Tibial nerve (tissue), 4 donors: ENCODE data around the gene CD72.

ENCODE experiments used
- EP300 ChIP-seq, 2 donors: sonication (generic); formaldehyde crosslinking; IDR thresholded peaks; one replicate each; pipeline ENCODE4 v1.6.1; 2017; ENCODE audit warnings: antibody characterized with exemption in 2 of 2, mild to moderate bottlenecking in 1 of 2
- POLR2A ChIP-seq, 2 donors: fragments of 450-650 bp; IDR thresholded peaks; one replicate each; pipeline ENCODE4 v1.6.1; 2017; ENCODE audit warnings: antibody characterized with exemption in 2 of 2, mild to moderate bottlenecking in 2 of 2, moderate library complexity in 2 of 2
- TF ChIP-seq, protein P1 (sequence below), 5 experiments: fragments of 200-600 bp in 3 of 5; fragments of 450-650 bp in 2 of 5; sonication (generic) in 3 of 5; IDR thresholded peaks; one replicate each; pipeline ENCODE4 v1.5.1; 2016 to 2019; ENCODE audit warnings: antibody characterized with exemption in 5 of 5, mild to moderate bottlenecking in 3 of 5, moderate library complexity in 2 of 5

DNA sequence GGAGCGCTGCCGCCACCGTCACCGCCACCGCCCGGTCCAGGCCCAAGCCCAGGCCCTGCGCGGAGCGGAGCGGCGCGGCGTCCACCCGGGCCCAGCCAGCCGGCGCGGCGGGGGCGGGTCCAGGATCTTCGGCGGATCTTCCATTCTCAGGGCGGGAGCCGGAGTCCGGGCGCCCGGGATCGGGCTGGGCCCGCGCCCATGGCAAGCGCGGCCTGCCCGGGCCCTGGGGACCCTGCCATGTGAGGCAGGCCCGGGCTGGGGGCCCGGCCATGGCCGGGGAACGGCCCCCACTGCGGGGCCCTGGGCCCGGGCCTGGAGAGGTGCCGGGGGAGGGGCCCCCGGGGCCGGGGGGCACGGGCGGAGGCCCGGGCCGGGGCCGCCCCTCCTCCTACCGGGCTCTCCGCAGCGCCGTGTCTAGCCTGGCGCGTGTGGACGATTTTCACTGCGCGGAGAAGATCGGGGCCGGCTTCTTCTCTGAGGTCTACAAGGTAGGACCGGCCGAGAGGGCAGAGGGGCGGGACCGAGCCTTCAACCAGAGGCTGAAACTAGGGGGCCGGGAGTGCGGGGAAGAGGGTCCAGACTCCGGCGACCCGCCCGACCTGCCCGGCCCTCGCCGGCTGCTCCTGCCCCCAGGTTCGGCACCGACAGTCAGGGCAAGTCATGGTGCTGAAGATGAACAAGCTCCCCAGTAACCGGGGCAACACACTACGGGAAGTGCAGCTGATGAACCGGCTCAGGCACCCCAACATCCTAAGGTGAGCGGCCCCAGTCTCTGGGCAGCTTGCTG, 12.7 kb downstream of the CD72 start:
- TF ChIP-seq POLR2A (IDR thresholded peaks at IDR 0.05) (no peak), EP300 (IDR thresholded peaks at IDR 0.05) (no peak)
- TF ChIP-seq, protein P1, sequence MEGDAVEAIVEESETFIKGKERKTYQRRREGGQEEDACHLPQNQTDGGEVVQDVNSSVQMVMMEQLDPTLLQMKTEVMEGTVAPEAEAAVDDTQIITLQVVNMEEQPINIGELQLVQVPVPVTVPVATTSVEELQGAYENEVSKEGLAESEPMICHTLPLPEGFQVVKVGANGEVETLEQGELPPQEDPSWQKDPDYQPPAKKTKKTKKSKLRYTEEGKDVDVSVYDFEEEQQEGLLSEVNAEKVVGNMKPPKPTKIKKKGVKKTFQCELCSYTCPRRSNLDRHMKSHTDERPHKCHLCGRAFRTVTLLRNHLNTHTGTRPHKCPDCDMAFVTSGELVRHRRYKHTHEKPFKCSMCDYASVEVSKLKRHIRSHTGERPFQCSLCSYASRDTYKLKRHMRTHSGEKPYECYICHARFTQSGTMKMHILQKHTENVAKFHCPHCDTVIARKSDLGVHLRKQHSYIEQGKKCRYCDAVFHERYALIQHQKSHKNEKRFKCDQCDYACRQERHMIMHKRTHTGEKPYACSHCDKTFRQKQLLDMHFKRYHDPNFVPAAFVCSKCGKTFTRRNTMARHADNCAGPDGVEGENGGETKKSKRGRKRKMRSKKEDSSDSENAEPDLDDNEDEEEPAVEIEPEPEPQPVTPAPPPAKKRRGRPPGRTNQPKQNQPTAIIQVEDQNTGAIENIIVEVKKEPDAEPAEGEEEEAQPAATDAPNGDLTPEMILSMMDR (IDR thresholded peaks at IDR 0.05), result no peak
